Body of pancreas (tissue), 4 donors: ENCODE measurements around the gene NXPH1. TPM values are rescaled to one million over a fixed set of nuclear protein-coding genes. Genes with fewer than 3 reads are reported as not detected.

Experiments
- ATAC-seq: fragments of 150-250 bp; one replicate; pipeline ENCODE4 v1.9.1; 2016
- DNase-seq, 4 donors: peaks; one replicate each; pipeline ENCODE4 v3.0.0-alpha.2; 2019
- H3K27ac ChIP-seq, 4 donors: fragments of 200-600 bp; sonication (generic); 1 replicate in 3 of 4; 2 replicates in 1 of 4; pipeline versions ENCODE4 v1.5.1 to v1.6.1; 2016 to 2019; ENCODE audit warnings: mild to moderate bottlenecking in 1 of 4, mixed read lengths in 1 of 4, moderate library complexity in 1 of 4
- H3K27me3 ChIP-seq, 2 donors: fragments of 200-600 bp; sonication (generic); one replicate each; pipeline ENCODE4 v1.6.0; 2016; ENCODE audit warnings: mild to moderate bottlenecking in 1 of 2
- H3K36me3 ChIP-seq, 2 donors: fragments of 200-600 bp; sonication (generic); replicated peaks in 1 of 2; 2 replicates each; pipeline ENCODE4 v1.5.1; 2016; ENCODE audit warnings: low read depth in 2 of 2; ENCODE audit not compliant: insufficient read depth in 1 of 2
- H3K4me1 ChIP-seq: fragments of 200-600 bp; sonication (generic); one replicate; pipeline ENCODE4 v1.6.0; 2016
- H3K4me3 ChIP-seq, 2 donors: fragments of 200-600 bp; sonication (generic); 1 replicate in 1 of 2; 2 replicates in 1 of 2; pipeline ENCODE4 v1.5.1; 2016 to 2019
- H3K9me3 ChIP-seq, 3 donors: fragments of 200-600 bp; sonication (generic); 1 replicate in 2 of 3; 2 replicates in 1 of 3; pipeline ENCODE4 v1.5.1; 2016
- CTCF ChIP-seq, 7 experiments: fragments of 450-650 bp in 4 of 7; fragments of 200-600 bp in 3 of 7; sonication (generic) in 3 of 7; IDR thresholded peaks; one replicate each; pipeline ENCODE4 v1.5.1; 2016 to 2019; ENCODE audit warnings: antibody characterized with exemption in 7 of 7
- POLR2A ChIP-seq, 3 donors: fragments of 450-650 bp; IDR thresholded peaks; one replicate each; pipeline ENCODE4 v1.6.1; 2016; ENCODE audit warnings: antibody characterized with exemption in 3 of 3, mild to moderate bottlenecking in 2 of 3
- WGBS, 2 donors: methylation state at CpG; one replicate each; pipeline ENCODE4 v1.1.5; 2017; 5-methylcytosine and 5-hydroxymethylcytosine counted together
- intact Hi-C: fragments of 100-400 bp; cut with DNase I; formaldehyde crosslinking; loops from one replicate; pipeline ENCODE4 v1.15.1; 2023
- total RNA-seq, 2 donors: library from RNA; depleted of rRNA; stranded (reverse); fragments of >200 nt; gene quantifications; one replicate each; pipeline ENCODE4 v1.1.0, GENCODE V29; 2016

Gene NXPH1
- total RNA-seq, 2 donors from 2014 or later: not detected

GRCh38 chr7:8423057-8423456, 10.4 kb upstream of the NXPH1 start:
- H3K4me3 ChIP-seq: no peak overlapping the region
- H3K36me3 ChIP-seq: no peaks in the 10 kb centered on the region
- DNase-seq: no peak
- H3K4me1 ChIP-seq: no peaks in the 10 kb centered on the region
- 81 to 82% methylated on average over 2 of the region's 2 CpGs for WGBS, 2 donors
- TF ChIP-seq POLR2A (IDR thresholded peaks at IDR 0.05) (no peak), CTCF (IDR thresholded peaks at IDR 0.05) (no peak)
- H3K27me3 ChIP-seq: no peaks in the 10 kb centered on the region
- H3K9me3 ChIP-seq: no peaks in the 10 kb centered on the region
- ATAC-seq: no peak
- intact Hi-C loops: no loop called here
- no peak overlapping the region for H3K27ac ChIP-seq

- no peak overlapping the region for H3K4me3 ChIP-seq
- no peak for ATAC-seq
- no peaks in the 10 kb centered on the region for H3K9me3 ChIP-seq
- DNase-seq: no peak
- no peak overlapping the region for H3K27ac ChIP-seq
- intact Hi-C loops: no loop called here
- WGBS, 2 donors: 58 to 68% methylated on average over 1 of the region's 1 CpG
- no peaks in the 10 kb centered on the region for H3K27me3 ChIP-seq
- TF ChIP-seq POLR2A (IDR thresholded peaks at IDR 0.05) (no peak), CTCF (IDR thresholded peaks at IDR 0.05) (no peak)
- no peaks in the 10 kb centered on the region for H3K36me3 ChIP-seq
- H3K4me1 ChIP-seq: no peaks in the 10 kb centered on the region
These were observed 8.2 kb upstream of the NXPH1 start for GRCh38 chr7:8425223-8425622.

- DNase-seq (no peak), ATAC-seq (no peak)
- 67 to 74% methylated on average over 1 of the region's 1 CpG for WGBS, 2 donors
- H3K4me1 ChIP-seq: peaks cover 21% of the 10 kb centered on the region
- TF ChIP-seq POLR2A (IDR thresholded peaks at IDR 0.05) (no peak), CTCF (IDR thresholded peaks at IDR 0.05) (no peak)
- intact Hi-C loops: no loop called here
- no peak overlapping the region for H3K4me3 ChIP-seq
- peaks cover 0 to 24% of the 10 kb centered on the region in 2 donors for H3K27me3 ChIP-seq
- H3K27ac ChIP-seq: no peak overlapping the region
- no peaks in the 10 kb centered on the region for H3K9me3 ChIP-seq
- H3K36me3 ChIP-seq: no peaks in the 10 kb centered on the region
These were observed 2.8 kb upstream of the NXPH1 start for GRCh38 chr7:8430643-8431042.

GRCh38 chr7:8434290-8435002, 1.0 kb downstream of the NXPH1 start:
- TF ChIP-seq CTCF (IDR thresholded peaks at IDR 0.05) (no peak), POLR2A (IDR thresholded peaks at IDR 0.05) (no peak)
- no peak for ATAC-seq
- intact Hi-C loops: no loop called here
- Histone ChIP-seq H3K4me1 (peaks cover 36% of the 10 kb centered on the region), H3K9me3 (no peaks in the 10 kb centered on the region), H3K36me3 (no peaks in the 10 kb centered on the region), H3K4me3 (no peak overlapping the region), H3K27ac (no peak overlapping the region), H3K27me3 (peaks cover 0 to 34% of the 10 kb centered on the region in 2 donors)
- WGBS, 2 donors: 1 to 3% methylated on average over 44 to 45 of the region's 46 CpGs
- DNase-seq: no peak

GRCh38 chr7:8435095-8435494, 1.7 kb downstream of the NXPH1 start:
- Histone ChIP-seq H3K4me3 (no peak overlapping the region), H3K4me1 (peaks cover 36% of the 10 kb centered on the region), H3K9me3 (no peaks in the 10 kb centered on the region), H3K27ac (no peak overlapping the region), H3K36me3 (no peaks in the 10 kb centered on the region), H3K27me3 (peaks cover 0 to 34% of the 10 kb centered on the region in 2 donors)
- ATAC-seq: no peak
- 4 to 5% methylated on average over 28 to 33 of the region's 33 CpGs for WGBS, 2 donors
- DNase-seq: no peak
- TF ChIP-seq CTCF (IDR thresholded peaks at IDR 0.05) (no peak), POLR2A (IDR thresholded peaks at IDR 0.05) (no peak)
- intact Hi-C loops: no loop called here
